Activated T-helper 17 cell treated with anti-CD3 and anti-CD28 coated beads, Interleukin-2, amount 50 U/mL, for 72 hours (primary cell): ENCODE results near the gene SDK1. TPM values are rescaled to one million over a fixed set of nuclear protein-coding genes. Genes with fewer than 3 reads are reported as not detected.
"Not testable (repeated sequence)": the region's sequence is repeated elsewhere in the genome, so short reads cannot be mapped to it uniquely, and the experiment has no call there.

Experiments used
- ATAC-seq: fragments of 150-1000 bp; cut with Tn5 transposase; replicated peaks from 2 replicates; pipeline ENCODE4 v1.10.0; 2021; ENCODE audit warnings: mild to moderate bottlenecking, moderate library complexity
- H3K27ac Mint-ChIP-seq: one replicate; pipeline ENCODE4 v1.8.0; 2022; ENCODE audit warnings: mixed read lengths
- H3K27me3 Mint-ChIP-seq: one replicate; pipeline ENCODE4 v1.8.0; 2022; ENCODE audit warnings: mixed read lengths
- H3K36me3 Mint-ChIP-seq: one replicate; pipeline ENCODE4 v1.8.0; 2022; ENCODE audit warnings: low read depth, mild to moderate bottlenecking, mixed read lengths
- H3K4me1 Mint-ChIP-seq: one replicate; pipeline ENCODE4 v1.8.0; 2022; ENCODE audit warnings: mixed read lengths
- H3K4me3 Mint-ChIP-seq: one replicate; pipeline ENCODE4 v1.8.0; 2022; ENCODE audit warnings: mild to moderate bottlenecking, mixed read lengths
- H3K9me3 Mint-ChIP-seq: one replicate; pipeline ENCODE4 v1.8.0; 2022; ENCODE audit warnings: mixed read lengths
- total RNA-seq, 2 donors: library from RNA; stranded (reverse); gene quantifications; one replicate each; pipeline ENCODE4 v1.2.3, GENCODE V29; 2022

SDK1 gene
- total RNA-seq, 2 donors from 2014 or later = 0.06 to 1.1 TPM

GRCh38 chr7:3582145-3582544 lies 281.1 kb downstream of the SDK1 start:
- not testable (repeated sequence) for H3K27ac Mint-ChIP-seq, H3K27me3 Mint-ChIP-seq, H3K4me3 Mint-ChIP-seq, H3K9me3 Mint-ChIP-seq, ATAC-seq, H3K36me3 Mint-ChIP-seq, H3K4me1 Mint-ChIP-seq

GRCh38 chr7:3585826-3586225 lies 284.8 kb downstream of the SDK1 start:
- no peak for ATAC-seq
- Mint-ChIP-seq H3K9me3 (no peaks in the 10 kb centered on the region), H3K36me3 (no peaks in the 10 kb centered on the region), H3K27ac (no peak overlapping the region), H3K4me1 (no peaks in the 10 kb centered on the region), H3K27me3 (no peaks in the 10 kb centered on the region), H3K4me3 (no peak overlapping the region)

- H3K9me3 Mint-ChIP-seq = no peaks in the 10 kb centered on the region
- H3K4me3 Mint-ChIP-seq = no peak overlapping the region
- no peak overlapping the region for H3K27ac Mint-ChIP-seq
- H3K36me3 Mint-ChIP-seq = no peaks in the 10 kb centered on the region
- H3K27me3 Mint-ChIP-seq = peaks cover 4% of the 10 kb centered on the region
- no peak for ATAC-seq
- no peaks in the 10 kb centered on the region for H3K4me1 Mint-ChIP-seq
Observed at GRCh38 chr7:3588341-3588740, 287.3 kb downstream of the SDK1 start.

- H3K4me1 Mint-ChIP-seq = no peaks in the 10 kb centered on the region
- H3K27me3 Mint-ChIP-seq = peaks cover 4% of the 10 kb centered on the region
- no peak overlapping the region for H3K27ac Mint-ChIP-seq
- no peaks in the 10 kb centered on the region for H3K36me3 Mint-ChIP-seq
- H3K4me3 Mint-ChIP-seq = no peak overlapping the region
- H3K9me3 Mint-ChIP-seq = no peaks in the 10 kb centered on the region
- no peak for ATAC-seq
Observed at GRCh38 chr7:3589752-3590151, 288.7 kb downstream of the SDK1 start.

- no peaks in the 10 kb centered on the region for H3K36me3 Mint-ChIP-seq
- no peak overlapping the region for H3K27ac Mint-ChIP-seq
- H3K4me3 Mint-ChIP-seq = no peak overlapping the region
- peaks cover 4% of the 10 kb centered on the region for H3K27me3 Mint-ChIP-seq
- no peaks in the 10 kb centered on the region for H3K9me3 Mint-ChIP-seq
- no peak for ATAC-seq
- H3K4me1 Mint-ChIP-seq = no peaks in the 10 kb centered on the region
Observed at GRCh38 chr7:3591219-3591618, 290.2 kb downstream of the SDK1 start.

GRCh38 chr7:3591944-3592343 lies 290.9 kb downstream of the SDK1 start:
- no peaks in the 10 kb centered on the region for H3K36me3 Mint-ChIP-seq
- no peak for ATAC-seq
- no peaks in the 10 kb centered on the region for H3K4me1 Mint-ChIP-seq
- H3K27me3 Mint-ChIP-seq = peaks cover 4% of the 10 kb centered on the region
- H3K27ac Mint-ChIP-seq = no peak overlapping the region
- no peak overlapping the region for H3K4me3 Mint-ChIP-seq
- H3K9me3 Mint-ChIP-seq = no peaks in the 10 kb centered on the region

- H3K27ac Mint-ChIP-seq = no peak overlapping the region
- H3K36me3 Mint-ChIP-seq = no peaks in the 10 kb centered on the region
- H3K9me3 Mint-ChIP-seq = no peaks in the 10 kb centered on the region
- no peak overlapping the region for H3K4me3 Mint-ChIP-seq
- ATAC-seq = no peak
- H3K4me1 Mint-ChIP-seq = no peaks in the 10 kb centered on the region
- H3K27me3 Mint-ChIP-seq = peaks cover 4% of the 10 kb centered on the region
Observed at GRCh38 chr7:3592401-3593134, 291.5 kb downstream of the SDK1 start.

GRCh38 chr7:3594901-3595300 lies 293.8 kb downstream of the SDK1 start:
- Mint-ChIP-seq H3K27ac (no peak overlapping the region), H3K4me3 (no peak overlapping the region), H3K9me3 (no peaks in the 10 kb centered on the region), H3K27me3 (peaks cover 4% of the 10 kb centered on the region), H3K36me3 (no peaks in the 10 kb centered on the region), H3K4me1 (no peaks in the 10 kb centered on the region)
- no peak for ATAC-seq

- no peaks in the 10 kb centered on the region for H3K4me1 Mint-ChIP-seq
- no peaks in the 10 kb centered on the region for H3K27me3 Mint-ChIP-seq
- H3K36me3 Mint-ChIP-seq = no peaks in the 10 kb centered on the region
- ATAC-seq = no peak
- H3K27ac Mint-ChIP-seq = no peak overlapping the region
- no peak overlapping the region for H3K4me3 Mint-ChIP-seq
- H3K9me3 Mint-ChIP-seq = no peaks in the 10 kb centered on the region
Observed at GRCh38 chr7:3598854-3599253, 297.8 kb downstream of the SDK1 start.

- Mint-ChIP-seq H3K4me3 (no peak overlapping the region), H3K36me3 (no peaks in the 10 kb centered on the region), H3K9me3 (peaks cover 4% of the 10 kb centered on the region), H3K27ac (no peak overlapping the region), H3K27me3 (peaks cover 21% of the 10 kb centered on the region), H3K4me1 (no peaks in the 10 kb centered on the region)
- ATAC-seq = no peak
Observed at GRCh38 chr7:3605222-3605621, 304.2 kb downstream of the SDK1 start.

GRCh38 chr7:3606436-3606835 lies 305.4 kb downstream of the SDK1 start:
- H3K27me3 Mint-ChIP-seq = peaks cover 24% of the 10 kb centered on the region
- H3K36me3 Mint-ChIP-seq = no peaks in the 10 kb centered on the region
- peaks cover 4% of the 10 kb centered on the region for H3K9me3 Mint-ChIP-seq
- no peak overlapping the region for H3K4me3 Mint-ChIP-seq
- H3K27ac Mint-ChIP-seq = no peak overlapping the region
- no peak for ATAC-seq
- H3K4me1 Mint-ChIP-seq = no peaks in the 10 kb centered on the region

GRCh38 chr7:3607847-3608246 lies 306.8 kb downstream of the SDK1 start:
- Mint-ChIP-seq H3K4me1 (no peaks in the 10 kb centered on the region), H3K36me3 (no peaks in the 10 kb centered on the region), H3K27me3 (peaks cover 36% of the 10 kb centered on the region)

GRCh38 chr7:3616306-3616705 lies 315.3 kb downstream of the SDK1 start:
- Mint-ChIP-seq H3K4me3 (no peak overlapping the region), H3K27me3 (peaks cover 32% of the 10 kb centered on the region), H3K9me3 (no peaks in the 10 kb centered on the region), H3K27ac (no peak overlapping the region), H3K4me1 (no peaks in the 10 kb centered on the region), H3K36me3 (no peaks in the 10 kb centered on the region)
- ATAC-seq = no peak

More at GRCh38 chr7:3607847-3608246, 306.8 kb downstream of the SDK1 start:
- H3K4me3 Mint-ChIP-seq = no peak overlapping the region
- peaks cover 4% of the 10 kb centered on the region for H3K9me3 Mint-ChIP-seq
- ATAC-seq = no peak
- no peak overlapping the region for H3K27ac Mint-ChIP-seq

- Mint-ChIP-seq H3K9me3 (peaks cover 10% of the 10 kb centered on the region), H3K36me3 (no peaks in the 10 kb centered on the region), H3K27ac (no peak overlapping the region), H3K4me3 (no peak overlapping the region), H3K4me1 (no peaks in the 10 kb centered on the region), H3K27me3 (peaks cover 6% of the 10 kb centered on the region)
- ATAC-seq = no peak
Observed at GRCh38 chr7:3630081-3630480, 329.0 kb downstream of the SDK1 start.

- Mint-ChIP-seq H3K4me3 (no peak overlapping the region), H3K4me1 (no peaks in the 10 kb centered on the region), H3K9me3 (peaks cover 6% of the 10 kb centered on the region), H3K36me3 (no peaks in the 10 kb centered on the region), H3K27ac (no peak overlapping the region), H3K27me3 (peaks cover 20% of the 10 kb centered on the region)
- no peak for ATAC-seq
Observed at GRCh38 chr7:3634396-3634795, 333.3 kb downstream of the SDK1 start.
